ENCODE data around the gene CPPED1.

CPPED1 gene

GRCh38 chr16:12764813-12765488 lies 38.7 kb downstream of the CPPED1 start:
- no peak for DNase-seq

- no peak for DNase-seq
Measured at GRCh38 chr16:12763517-12763916, 40.2 kb downstream of the CPPED1 start.

- no peak for DNase-seq
Measured at GRCh38 chr16:12760819-12761611, 42.7 kb downstream of the CPPED1 start.

- no peak for DNase-seq
Measured at GRCh38 chr16:12758670-12759558, 44.8 kb downstream of the CPPED1 start.

DNA sequence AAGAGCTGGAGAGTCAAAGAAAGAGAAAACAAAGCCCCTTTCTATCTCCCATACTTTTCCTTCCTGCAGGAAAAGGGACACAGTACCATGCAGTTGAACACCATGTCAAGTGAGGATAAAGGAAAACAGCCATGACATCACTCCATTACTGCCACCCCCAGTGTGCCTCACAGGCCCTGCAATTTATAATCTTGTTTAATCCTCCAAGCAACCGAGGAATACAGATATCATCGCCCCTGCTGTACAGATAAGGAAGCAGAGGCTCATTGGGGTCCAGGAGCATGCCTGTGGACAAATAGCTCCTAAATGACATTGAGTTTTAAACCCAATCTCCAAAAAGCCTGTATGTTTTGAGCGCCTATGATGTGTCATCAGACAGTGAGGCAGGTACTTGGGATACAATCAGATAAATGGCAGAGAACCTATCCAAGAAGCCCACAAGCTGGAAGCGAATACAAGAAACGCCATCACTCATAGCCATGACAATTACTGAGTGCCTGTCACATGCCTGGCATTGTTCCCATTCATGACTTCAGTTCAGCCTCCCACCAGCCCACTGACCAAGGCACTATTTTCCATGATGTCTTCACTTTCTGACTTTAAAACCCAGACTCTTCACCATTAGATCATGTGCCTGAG lies 45.5 kb downstream of the CPPED1 start:
- DNase-seq, result no peak

DNA sequence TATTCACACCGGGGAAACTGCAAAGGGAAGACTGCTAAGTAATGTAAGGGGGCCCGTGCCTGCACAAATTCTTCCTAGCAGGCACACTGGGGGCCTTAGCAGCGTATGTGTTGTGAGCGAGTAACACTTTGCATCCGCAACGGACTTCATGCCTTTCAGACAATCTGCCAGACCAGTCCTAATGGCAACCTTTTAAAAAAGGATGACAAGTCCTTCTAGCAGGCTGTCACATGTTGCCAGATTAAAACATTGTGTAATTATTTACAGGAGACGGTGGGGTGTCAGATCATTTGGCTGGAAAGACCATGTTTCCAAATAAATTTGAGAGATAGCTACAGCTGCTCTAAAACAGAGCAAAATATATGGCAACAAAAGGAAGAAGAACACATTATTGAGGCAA lies 46.1 kb downstream of the CPPED1 start:
- DNase-seq, result no peak

DNA sequence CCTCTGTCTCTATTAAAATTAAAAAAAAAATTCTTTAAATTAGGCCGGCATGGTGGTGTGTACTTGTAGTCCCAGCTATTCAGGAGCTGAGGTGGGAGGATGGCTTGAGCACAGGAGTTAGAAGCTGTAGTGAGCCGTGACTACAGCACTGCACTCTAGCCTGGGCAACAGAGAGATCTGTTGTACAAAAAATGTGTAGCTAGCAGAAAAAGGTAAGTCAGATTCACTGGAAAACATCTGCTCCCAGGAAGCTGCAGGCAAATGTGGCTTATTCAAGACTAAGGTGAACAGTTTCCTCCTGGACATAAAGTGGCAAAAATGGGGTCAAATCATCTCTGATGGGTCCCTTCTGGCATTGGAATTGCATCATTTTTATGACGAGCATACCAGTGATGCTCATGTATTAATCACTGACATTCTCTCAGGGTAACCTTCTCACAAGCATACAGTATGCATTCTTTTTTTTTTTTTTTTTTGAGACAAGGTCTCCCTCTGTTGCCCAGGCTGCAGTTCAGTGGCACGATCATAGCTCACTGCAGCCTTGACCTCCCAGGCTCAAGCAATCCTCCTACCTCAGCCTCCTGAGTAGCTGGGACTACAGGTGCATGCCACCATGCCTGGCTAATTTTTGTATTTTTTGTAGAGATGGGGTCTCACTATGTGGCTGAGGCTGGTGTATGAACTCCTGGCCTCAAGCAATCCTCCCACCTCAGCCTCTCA lies 48.7 kb downstream of the CPPED1 start:
- no peak for DNase-seq

DNA sequence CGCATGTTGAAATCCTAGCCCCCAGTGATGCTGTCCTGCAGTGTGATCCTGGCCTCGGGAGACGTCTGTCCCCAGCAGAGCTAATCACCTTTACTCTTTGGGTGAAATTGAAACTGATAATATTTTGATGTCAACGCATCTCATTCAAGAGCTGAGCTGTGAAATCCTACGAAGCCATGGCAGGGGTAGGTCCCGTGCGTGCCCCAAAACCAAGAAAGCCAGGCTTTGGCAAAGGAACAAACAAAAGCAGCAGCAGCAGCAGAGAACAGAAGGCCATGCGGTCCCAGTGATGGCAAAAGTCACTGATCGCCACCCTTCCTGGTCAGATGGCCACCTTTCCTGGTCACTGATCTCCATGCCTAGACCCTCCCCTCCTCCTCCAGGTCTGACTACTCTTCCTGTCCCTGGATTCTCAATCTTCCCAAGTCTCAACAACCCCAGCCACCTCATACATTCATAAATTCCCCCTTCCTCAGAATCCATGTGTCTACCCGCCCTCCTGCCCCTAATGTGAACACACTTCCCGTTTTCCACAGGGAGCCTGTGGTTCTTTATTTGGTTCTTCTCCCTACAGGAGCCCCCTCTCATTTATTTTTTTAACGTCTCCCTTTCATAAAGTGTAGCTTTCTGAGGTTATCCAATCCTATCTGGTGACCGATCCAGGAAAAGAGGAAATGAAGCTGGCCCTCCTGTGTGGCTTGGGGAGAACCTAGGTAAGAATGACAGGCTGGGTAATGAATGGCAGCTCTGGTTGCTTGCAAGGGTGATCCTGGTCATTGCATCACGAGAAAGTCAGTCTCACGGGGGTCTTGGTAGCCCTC lies 50.3 kb downstream of the CPPED1 start:
- DNase-seq, result no peak

DNA sequence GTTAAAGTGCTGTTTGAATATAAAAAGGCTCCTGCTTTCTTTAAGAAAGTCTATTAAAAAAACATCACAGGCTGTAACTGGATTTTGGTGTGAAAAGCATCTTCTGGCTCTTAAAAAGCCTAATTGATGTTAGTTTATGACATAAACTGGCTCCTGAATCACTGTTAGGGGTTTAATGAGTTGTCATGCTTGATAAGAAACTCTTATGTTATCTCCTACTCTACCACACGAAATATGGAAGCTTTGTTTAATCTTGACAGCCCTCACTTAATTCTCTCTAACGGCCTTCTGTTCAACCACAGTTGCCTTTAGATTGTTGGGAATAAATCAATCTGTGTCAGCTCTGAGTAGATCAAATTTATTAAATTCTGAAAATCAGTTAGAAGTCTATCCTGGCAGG lies 51.5 kb downstream of the CPPED1 start:
- DNase-seq, result no peak

DNA sequence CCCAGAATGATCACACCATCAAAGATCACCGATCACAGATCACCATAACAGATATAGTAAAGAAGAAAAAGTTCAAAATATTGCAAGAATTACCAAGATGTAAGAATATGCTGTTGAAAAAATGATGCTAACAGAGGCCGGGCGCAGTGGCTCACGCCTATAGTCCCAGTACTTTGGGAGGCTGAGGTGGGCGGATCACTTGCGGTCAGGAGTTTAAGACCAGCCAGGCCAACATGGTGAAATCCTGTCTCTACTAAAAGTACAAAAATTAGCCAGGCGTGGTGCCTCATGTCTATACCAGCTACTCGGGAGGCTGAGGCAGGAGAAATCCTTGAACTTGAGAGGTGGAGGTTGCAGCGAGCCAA lies 53.2 kb downstream of the CPPED1 start:
- DNase-seq, result no peak

DNA sequence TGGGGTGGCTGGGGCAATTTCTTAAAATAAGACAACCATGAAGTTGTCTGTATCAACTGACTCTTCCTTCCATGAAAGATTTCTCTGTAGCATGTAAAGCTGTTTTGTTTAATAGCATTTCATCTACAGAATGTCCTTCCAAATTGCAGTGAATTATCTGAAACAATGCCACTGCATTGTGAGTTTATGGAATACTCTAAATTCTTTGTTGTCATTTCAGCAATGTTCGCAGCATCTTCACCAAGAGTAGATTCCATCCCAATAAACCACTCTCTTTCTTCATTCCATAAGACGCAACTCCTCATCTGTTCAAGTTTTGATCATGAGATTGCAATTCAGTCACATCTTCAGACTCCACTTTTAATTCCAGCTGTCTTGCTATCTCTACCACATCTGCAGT lies 54.6 kb downstream of the CPPED1 start:
- no peak for DNase-seq

GRCh38 chr16:12747827-12748226 lies 55.9 kb downstream of the CPPED1 start:
- no peak for DNase-seq

GRCh38 chr16:12747261-12747660 lies 56.4 kb downstream of the CPPED1 start:
- no peak for DNase-seq

DNA sequence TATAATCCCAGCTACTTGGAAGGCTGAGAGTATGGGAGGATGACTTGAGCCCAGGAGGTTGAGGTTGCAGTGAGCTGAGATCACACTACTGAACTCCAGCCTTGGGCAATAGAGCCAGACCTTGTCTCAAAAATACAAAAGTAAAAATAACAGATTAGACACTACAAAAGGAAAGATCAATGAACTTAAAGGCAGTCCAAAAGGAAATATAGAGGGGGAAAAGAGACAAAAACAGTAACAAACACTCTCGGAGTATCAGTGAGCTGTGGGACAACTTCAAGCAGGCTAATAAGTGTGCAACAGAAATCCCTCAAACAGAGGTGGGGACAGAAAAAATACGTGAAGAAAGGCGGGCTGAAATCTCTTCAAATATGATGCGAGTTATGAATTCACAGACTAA lies 58.8 kb downstream of the CPPED1 start:
- DNase-seq, result no peak

DNA sequence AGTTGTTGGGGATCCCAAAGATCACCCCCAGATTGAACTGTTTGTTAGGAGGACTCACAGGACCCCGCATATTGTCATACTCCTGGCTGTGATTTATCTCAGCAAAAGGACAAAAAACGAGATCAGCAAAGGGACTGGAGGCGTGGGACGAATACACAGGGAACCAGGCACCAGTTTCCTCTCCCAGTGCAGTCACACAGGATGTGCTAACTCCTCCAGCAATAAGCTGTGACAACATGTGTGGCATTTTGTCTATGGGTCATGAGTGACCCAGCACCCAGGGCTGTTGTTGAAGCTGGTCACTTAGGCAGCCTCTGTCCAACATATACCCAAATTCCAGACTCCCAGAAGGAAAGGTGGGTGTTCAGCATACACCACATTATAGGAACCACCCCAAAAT lies 60.9 kb downstream of the CPPED1 start:
- DNase-seq, result no peak

- DNase-seq, result no peak
Measured at GRCh38 chr16:12740986-12741610, 62.6 kb downstream of the CPPED1 start.

DNA sequence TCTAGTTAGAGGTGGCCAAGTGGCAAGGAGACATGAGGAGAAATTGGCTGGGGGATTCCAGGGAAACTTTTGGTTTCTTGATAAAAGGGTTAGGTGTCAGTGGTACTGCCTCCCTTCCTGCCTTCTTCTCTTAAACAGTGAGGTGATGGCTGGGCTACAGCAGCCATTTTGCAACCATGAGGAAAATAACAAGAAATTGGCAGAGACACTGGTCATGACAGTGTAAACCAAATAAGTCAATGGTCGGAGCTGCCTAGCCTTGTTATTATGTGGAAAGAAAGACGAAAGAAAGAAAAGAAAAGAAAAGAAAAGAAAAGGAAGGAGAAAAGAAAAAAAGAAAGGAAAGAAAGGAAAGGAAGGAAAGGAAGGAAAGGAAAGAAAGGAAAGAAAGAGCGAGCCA lies 63.9 kb downstream of the CPPED1 start:
- no peak for DNase-seq

- DNase-seq, result no peak
Measured at GRCh38 chr16:12737563-12737962, 66.1 kb downstream of the CPPED1 start.

DNA sequence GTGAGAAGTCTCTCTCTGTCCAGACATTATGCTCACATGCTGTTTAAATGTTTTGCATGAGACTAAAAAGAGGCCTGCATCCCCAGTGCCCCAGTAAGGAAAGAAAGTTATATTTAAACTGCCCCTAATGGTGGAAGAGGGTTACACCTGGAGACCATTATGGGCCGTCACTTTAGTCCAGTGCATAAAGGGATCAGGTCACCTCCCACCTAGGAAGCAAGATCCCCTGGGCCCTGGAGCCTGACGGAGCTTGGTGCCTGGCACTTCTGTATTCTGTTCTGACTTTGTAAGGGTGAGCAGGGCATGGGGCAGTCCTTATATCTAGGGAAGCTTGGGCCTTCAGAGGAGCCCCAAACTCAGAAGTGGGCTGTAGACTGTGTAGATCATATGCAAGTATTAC lies 67.9 kb downstream of the CPPED1 start:
- no peak for DNase-seq

DNA sequence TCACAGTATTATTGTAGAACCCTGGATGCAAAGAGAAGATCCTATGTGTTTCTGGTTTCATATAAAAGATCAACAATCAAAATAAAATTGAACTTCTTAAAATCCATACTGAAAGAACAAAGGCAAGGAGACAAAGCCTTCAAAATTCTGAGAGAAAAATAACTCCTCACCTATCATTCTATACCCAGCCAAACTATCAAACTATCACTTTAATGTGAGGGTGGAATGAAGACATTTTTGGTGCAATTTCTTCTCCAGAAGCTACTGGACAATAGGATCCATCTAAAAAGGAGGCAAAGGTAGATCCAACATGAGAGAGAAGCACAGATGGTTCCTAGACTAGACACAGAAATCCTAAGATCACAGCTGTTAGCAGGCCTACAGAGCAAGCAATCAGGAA lies 71.1 kb downstream of the CPPED1 start:
- no peak for DNase-seq

DNA sequence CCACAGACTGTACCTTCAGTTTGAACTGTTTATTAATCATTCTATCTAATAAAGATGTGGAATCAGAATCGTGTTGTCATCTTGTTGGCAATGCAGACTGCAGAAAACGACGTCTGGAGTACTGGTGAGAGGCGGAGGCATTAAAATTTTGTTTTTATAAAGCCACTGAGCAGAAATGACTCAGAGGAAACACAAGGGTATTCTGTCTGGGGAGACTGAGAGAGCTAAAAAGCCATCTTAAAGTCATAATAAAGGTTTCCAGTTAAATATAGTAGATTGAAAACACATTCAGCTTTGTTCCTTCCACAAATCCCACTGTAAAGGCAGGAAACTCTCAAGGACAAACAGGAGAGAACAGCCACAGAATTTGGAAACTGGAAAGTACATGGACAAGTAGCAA lies 74.2 kb downstream of the CPPED1 start:
- DNase-seq, result no peak
